ENCODE results near the gene ZBTB16. TPM values are rescaled to one million over a fixed set of nuclear protein-coding genes. Genes with fewer than 3 reads are reported as not detected.

ZBTB16 gene
- total and polyA plus RNA-seq, 4 donors = 21.4 to 224 (median 102) TPM

DNA sequence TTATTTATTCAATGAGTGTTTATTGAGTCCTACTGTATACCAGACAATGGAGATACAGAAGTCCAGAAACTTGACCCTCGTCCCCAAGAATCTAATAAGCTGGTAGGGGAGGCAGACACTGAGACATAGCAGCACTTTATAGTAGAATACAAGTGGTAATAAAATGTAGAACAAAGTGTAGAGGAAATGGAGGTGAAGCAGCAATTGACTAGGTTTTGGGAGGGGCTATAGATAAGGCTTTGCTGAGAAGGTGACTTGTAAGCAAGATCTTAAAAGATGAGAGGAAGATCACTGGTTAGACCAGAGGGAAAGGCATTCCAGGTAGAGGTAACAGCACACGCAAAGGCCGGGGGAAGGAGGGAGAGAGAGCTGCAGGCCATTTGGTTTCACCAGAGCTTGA, 57.3 kb downstream of the ZBTB16 start:
- DNase-seq (no peak), ATAC-seq (ENCODE audit: insufficient read depth, low FRiP score) (no peak)
- peaks cover 0 to 7% (median 5%) of the 10 kb centered on the region in 3 donors for H3K27me3 ChIP-seq (ENCODE audit: control insufficient read depth in 3 of 3, insufficient read depth in 3 of 3, low read length in 2 of 3)
- no peaks in the 10 kb centered on the region for H3K9me3 ChIP-seq (ENCODE audit: control insufficient read depth in 4 of 4, insufficient read depth in 3 of 4, low read length in 3 of 4)
- WGBS, 2 donors = 92 to 96% methylated on average over 3 of the region's 3 CpGs
- no peak overlapping the region for H3K27ac ChIP-seq (ENCODE audit: low read depth in 1 of 2, low read length in 1 of 2)
- no peak overlapping the region for H3K4me3 ChIP-seq
- H3K4me1 ChIP-seq (ENCODE audit: control insufficient read depth in 5 of 5, insufficient read depth in 5 of 5, low read length in 5 of 5) = peaks cover 0 to 44% (median 18%) of the 10 kb centered on the region in 5 donors
- no peak overlapping the region for H3K9ac ChIP-seq (ENCODE audit: insufficient read depth in 1 of 2, low read length in 2 of 2)
- H3K36me3 ChIP-seq (ENCODE audit: control insufficient read depth in 4 of 4, insufficient read depth in 4 of 4, low read length in 4 of 4) = peaks cover 0 to 11% (median 5%) of the 10 kb centered on the region in 4 donors
- TF ChIP-seq CTCF (IDR thresholded peaks at IDR 0.05; ENCODE audit: control extremely low read depth, extremely low read depth) = no peak

GRCh38 chr11:114120606-114121005, 61.1 kb downstream of the ZBTB16 start:
- ATAC-seq (ENCODE audit: insufficient read depth, low FRiP score) = no peak

DNA sequence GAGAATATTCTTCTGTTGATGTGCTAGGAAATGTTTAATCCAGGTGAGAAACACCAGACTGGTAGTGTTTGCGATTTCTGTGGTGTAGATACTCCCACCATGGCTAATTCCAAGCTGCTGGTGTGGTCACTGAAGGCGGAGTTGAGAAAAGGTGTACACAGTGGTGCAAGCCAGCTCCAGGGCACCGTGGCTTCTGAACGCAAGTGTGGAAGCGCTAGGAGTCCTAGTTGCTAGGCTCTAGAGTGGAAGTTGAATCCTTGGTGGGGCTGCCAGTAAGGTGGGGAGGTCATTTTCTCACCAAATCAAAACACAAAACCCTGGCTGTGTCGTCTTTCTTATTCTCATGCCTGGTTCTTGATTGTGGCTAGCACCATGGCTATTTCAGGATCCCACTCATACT, 61.6 kb downstream of the ZBTB16 start:
- H3K4me3 ChIP-seq = no peak overlapping the region
- no peak overlapping the region for H3K9ac ChIP-seq (ENCODE audit: insufficient read depth in 1 of 2, low read length in 2 of 2)
- DNase-seq (no peak), ATAC-seq (ENCODE audit: insufficient read depth, low FRiP score) (no peak)
- H3K27ac ChIP-seq (ENCODE audit: low read depth in 1 of 2, low read length in 1 of 2) = peak overlapping the region in 1 of 2 donors; percentile 32
- TF ChIP-seq CTCF (IDR thresholded peaks at IDR 0.05; ENCODE audit: control extremely low read depth, extremely low read depth) = no peak
- no peaks in the 10 kb centered on the region for H3K9me3 ChIP-seq (ENCODE audit: control insufficient read depth in 4 of 4, insufficient read depth in 3 of 4, low read length in 3 of 4)
- peaks cover 0 to 43% (median 2%) of the 10 kb centered on the region in 5 donors for H3K4me1 ChIP-seq (ENCODE audit: control insufficient read depth in 5 of 5, insufficient read depth in 5 of 5, low read length in 5 of 5)
- WGBS, 2 donors = 93 to 94% methylated on average over 6 of the region's 6 CpGs
- peaks cover 0 to 14% (median 6%) of the 10 kb centered on the region in 4 donors for H3K36me3 ChIP-seq (ENCODE audit: control insufficient read depth in 4 of 4, insufficient read depth in 4 of 4, low read length in 4 of 4)
- no peaks in the 10 kb centered on the region for H3K27me3 ChIP-seq (ENCODE audit: control insufficient read depth in 3 of 3, insufficient read depth in 3 of 3, low read length in 2 of 3)

More at GRCh38 chr11:114120606-114121005, 61.1 kb downstream of the ZBTB16 start:
- H3K9ac ChIP-seq (ENCODE audit: insufficient read depth in 1 of 2, low read length in 2 of 2) = no peak overlapping the region
- peaks cover 0 to 11% (median 4%) of the 10 kb centered on the region in 4 donors for H3K36me3 ChIP-seq (ENCODE audit: control insufficient read depth in 4 of 4, insufficient read depth in 4 of 4, low read length in 4 of 4)
- no peak for DNase-seq
- H3K27me3 ChIP-seq (ENCODE audit: control insufficient read depth in 3 of 3, insufficient read depth in 3 of 3, low read length in 2 of 3) = no peaks in the 10 kb centered on the region
- peaks cover 0 to 44% (median 8%) of the 10 kb centered on the region in 5 donors for H3K4me1 ChIP-seq (ENCODE audit: control insufficient read depth in 5 of 5, insufficient read depth in 5 of 5, low read length in 5 of 5)
- no peak overlapping the region for H3K27ac ChIP-seq (ENCODE audit: low read depth in 1 of 2, low read length in 1 of 2)
- WGBS, 2 donors = 79 to 91% methylated on average over 8 of the region's 8 CpGs
- no peak overlapping the region for H3K4me3 ChIP-seq
- no peak for TF ChIP-seq CTCF (IDR thresholded peaks at IDR 0.05; ENCODE audit: control extremely low read depth, extremely low read depth)
- no peaks in the 10 kb centered on the region for H3K9me3 ChIP-seq (ENCODE audit: control insufficient read depth in 4 of 4, insufficient read depth in 3 of 4, low read length in 3 of 4)
